Activated CD4-positive, CD25-positive, alpha-beta regulatory T cell treated with anti-CD3 and anti-CD28 coated beads, Interleukin-2, amount 50 U/mL, for 24 hours (primary cell): Measurements from ENCODE around the gene FMO4.
"Not testable (repeated sequence)": the region's sequence is repeated elsewhere in the genome, so short reads cannot be mapped to it uniquely, and the experiment has no call there.

Source experiments
- ATAC-seq, 2 donors: fragments of 150-1000 bp; cut with Tn5 transposase; one replicate each; pipeline ENCODE4 v1.10.0; 2021; ENCODE audit warnings: mild to moderate bottlenecking in 1 of 2, moderate library complexity in 1 of 2

FMO4 gene

GRCh38 chr1:171339345-171339744 lies 25.4 kb downstream of the FMO4 start:
- not testable (repeated sequence) for ATAC-seq

DNA sequence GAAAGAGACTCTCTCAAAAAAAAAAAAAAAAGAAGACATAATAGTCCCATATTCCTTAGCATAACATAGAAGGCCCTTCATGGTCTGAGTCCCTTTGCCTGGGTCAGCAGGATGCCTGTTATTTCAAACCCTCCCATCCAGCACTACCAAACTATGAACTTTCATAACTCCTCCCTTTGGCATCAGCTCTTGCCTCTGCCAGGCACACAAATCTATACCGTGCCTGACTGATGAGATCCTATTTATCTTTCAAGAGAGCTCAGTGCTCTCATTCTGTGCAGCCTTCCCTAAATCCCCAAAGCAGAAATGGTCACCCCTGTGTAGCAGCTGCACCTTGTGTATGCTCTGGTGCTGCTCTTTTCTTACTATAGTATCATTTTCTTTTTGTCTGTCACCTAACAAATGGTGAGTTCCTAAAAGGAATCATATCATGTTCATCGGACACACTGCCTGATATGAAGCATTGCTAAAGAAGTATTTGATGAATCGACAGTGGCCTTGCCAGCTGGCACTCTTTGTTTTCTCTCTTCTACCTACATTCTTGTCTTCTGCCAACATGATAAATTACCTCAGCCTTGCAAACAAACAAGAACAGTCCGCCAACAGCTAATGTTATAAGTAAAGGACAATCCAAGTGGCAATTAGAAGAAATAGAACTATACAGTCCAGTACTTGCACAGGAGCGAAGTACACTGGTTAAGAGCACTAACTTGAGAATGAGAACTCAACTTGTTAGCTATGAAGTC lies 29.9 kb downstream of the FMO4 start:
- no peak for ATAC-seq

- no peak for ATAC-seq
Observed at GRCh38 chr1:171344473-171344820, 30.5 kb downstream of the FMO4 start.

GRCh38 chr1:171345536-171345935 lies 31.6 kb downstream of the FMO4 start:
- ATAC-seq: no peak

DNA sequence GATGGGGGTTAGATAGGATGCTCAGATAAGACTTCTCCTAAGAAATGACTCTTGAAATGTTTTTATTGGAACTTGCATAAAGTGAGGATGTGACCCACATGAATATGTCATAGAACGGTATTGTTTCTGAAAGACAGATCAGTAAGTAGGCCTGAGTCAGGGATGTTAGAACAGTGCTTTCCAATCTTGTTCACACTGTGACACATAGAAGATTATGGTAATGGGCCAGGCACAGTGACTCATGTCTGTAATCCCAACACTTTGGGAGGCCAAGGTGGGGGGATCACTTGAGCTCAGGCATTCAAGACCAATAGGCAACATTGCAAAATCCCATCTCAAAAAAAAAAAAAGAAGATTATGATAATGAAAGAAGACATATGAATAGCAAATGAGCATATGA lies 32.9 kb downstream of the FMO4 start:
- no peak for ATAC-seq

DNA sequence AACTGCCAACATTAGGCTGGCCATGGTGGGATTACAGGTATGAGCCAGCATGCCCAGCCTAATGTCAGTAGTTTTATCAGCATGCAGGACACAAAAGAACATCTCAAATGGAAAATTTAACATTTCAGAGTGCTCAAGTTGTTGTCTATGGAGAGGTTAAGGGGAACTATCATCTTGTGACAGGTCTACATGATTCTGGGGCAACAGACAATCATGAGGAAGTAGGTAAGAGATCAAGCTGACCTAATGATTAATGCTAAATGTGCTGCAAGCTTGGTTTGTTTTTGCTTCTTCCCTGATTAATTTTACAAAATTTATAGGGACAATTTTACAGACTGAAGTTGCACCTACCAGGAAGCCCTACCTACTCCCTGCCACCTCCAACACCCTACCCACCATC lies 36.6 kb downstream of the FMO4 start:
- ATAC-seq: no peak

DNA sequence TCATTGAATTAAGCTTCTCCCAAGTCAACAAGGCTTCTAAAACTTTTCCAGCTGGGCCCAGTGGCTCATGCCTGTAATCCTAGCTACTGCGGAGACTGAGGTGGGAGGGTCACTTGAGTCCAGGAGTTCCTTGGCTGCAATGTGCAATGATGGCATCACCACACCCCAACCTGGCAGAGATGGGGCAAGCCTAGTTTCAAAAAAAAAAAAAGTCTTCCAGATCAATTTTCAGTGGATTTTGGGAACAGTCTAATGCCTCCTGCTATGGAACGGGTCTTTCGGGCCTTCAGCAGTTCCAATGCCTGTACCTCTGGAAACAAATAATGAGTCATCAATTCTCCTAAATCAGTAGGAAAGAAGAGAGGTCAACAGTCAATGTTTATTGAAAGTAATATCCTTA lies 38.0 kb downstream of the FMO4 start:
- no peak for ATAC-seq

DNA sequence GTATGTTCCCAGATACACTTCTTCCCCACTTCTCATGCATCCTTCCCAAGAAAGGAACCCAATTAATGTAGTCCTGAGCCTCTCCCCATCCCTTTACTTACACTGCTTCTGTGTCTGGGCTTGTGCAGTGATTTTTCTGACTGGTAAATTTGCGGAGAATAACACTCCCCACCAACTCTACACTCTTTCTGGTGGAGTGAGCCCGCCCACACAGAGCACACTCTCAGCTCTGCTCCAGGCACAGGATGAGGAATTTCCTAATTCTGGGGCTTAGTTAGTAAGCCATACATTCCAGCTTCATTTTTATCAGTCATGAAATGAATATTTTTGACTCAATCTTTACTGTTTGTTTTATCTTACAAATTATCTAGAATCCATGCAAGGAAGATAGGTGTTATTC lies 38.6 kb downstream of the FMO4 start:
- ATAC-seq: no peak

DNA sequence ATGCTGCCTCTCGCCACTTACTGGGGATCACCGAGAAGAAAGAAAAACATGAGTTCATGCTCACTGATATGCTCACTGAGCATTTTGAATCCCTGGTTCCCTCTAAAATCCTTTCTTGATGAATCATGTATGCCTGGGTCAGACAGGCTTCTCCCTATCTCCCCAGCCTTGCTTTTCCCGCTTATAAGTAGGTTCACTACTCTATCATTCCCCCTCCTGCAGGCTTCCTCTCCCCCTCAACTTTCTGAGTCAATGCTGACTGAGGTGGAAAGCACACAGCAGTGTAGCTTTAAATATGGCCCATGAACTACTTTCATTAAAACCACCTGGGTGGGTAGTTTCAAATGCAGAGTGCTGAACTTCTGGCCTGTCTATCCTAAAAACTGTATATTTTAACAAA lies 41.7 kb downstream of the FMO4 start:
- ATAC-seq: no peak

GRCh38 chr1:171357179-171357578 lies 43.2 kb downstream of the FMO4 start:
- no peak for ATAC-seq

DNA sequence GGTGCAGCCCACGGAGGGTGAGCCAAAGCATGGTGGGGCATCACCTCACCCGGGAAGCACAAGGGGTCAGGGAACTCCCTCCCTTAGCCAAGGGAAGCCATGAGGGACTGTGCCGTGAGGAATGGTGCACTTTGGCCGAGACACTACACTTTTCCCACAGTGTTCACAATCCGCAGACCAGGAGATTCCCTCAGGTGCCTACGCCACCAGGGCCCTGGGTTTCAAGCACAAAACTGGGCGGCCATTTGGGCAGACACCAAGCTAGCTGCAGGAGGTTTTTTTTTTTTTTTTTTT lies 45.3 kb downstream of the FMO4 start:
- ATAC-seq: not testable (repeated sequence)

GRCh38 chr1:171359731-171360527 lies 45.9 kb downstream of the FMO4 start:
- not testable (repeated sequence) for ATAC-seq

DNA sequence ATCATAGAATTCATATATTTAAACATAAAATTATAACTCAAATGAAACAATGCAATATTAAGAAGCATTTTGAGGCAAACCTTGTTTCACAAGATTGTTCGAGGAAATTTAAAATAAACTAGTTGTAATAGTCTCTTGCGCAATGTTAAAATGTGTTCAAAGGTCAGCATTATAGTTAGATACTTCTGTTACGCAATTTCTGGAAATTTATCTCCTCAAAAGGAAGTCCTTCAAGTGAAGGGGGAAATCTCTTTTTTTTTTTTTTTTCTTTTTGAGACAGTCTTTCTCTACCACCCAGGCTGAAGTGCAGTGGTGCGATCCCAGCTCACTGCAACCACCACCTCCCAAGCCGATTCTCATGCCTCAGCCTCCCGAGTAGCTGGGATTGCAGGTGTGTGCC lies 52.1 kb downstream of the FMO4 start:
- ATAC-seq: no peak

GRCh38 chr1:171366816-171367215 lies 52.8 kb downstream of the FMO4 start:
- ATAC-seq: no peak

- no peak for ATAC-seq
Observed at GRCh38 chr1:171367436-171367835, 53.5 kb downstream of the FMO4 start.

DNA sequence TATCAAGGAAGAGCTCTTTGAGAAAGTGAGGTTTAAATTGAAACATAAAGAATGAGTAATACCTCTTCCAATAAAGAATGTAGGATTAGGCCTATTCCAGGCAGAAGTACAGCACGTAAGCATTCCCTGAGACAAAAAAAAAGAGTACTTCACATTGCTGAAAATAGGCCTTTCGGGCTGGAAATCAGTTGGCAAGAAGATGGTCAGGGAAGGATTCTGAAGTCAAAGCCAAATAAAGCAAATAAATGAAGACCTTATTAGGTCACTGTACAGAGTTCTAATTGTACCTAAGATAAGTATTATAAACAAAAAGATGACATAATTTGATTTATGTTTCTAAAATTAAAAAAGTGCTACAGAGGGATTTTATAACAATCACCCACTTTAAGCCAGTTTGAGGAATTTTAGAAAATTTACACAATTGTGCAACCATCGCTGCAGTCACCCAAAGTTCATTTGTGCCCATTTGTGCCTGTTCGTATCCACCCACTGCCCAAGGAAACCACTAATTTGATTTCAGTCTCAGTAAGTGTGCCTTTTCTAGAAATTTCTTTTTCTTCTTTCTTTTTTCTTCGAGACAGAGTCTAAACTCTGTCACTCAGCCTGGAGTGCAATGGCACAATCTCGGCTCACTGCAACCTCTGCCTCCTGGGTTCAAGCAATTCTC lies 58.6 kb downstream of the FMO4 start:
- ATAC-seq: no peak

GRCh38 chr1:171373357-171374122 lies 59.6 kb downstream of the FMO4 start:
- not testable (repeated sequence) for ATAC-seq

GRCh38 chr1:171379846-171380245 lies 65.9 kb downstream of the FMO4 start:
- ATAC-seq: no peak

DNA sequence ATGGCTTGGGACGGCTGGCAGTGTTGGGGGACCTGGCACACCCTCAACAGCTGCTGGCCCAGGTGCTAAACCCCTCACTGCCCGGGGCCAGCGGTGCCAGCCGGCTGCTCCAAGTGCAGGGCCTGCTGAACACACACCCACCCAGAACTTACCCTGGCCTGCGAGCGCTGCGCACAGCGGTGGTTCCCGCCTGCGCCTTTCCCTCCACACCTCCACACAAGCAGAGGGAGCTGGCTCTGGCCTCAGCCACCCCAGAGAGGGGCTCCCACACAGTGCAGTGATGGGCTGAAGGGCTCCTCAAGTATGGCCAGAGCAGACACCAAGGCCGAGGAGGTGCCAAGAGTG lies 67.9 kb downstream of the FMO4 start:
- ATAC-seq: no peak

DNA sequence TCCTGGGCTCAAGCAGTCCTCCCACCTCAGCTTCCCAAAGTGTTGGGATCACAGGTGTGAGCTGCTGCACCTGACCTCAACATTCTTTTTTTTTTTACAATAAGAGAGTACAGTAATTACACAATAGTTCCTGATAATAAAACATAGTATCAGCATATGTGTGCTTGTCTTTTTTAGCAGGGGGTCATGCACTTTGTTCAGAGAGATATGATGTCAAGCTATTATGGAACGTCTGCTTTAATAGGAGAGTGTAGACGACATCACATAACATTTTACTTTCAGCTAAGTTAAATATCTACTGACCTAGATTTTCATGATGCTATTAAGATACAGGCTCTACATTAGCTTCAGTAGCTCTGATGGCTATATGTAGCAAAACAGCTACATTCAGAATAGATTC lies 70.5 kb downstream of the FMO4 start:
- no peak for ATAC-seq

GRCh38 chr1:171389171-171389570 lies 75.2 kb downstream of the FMO4 start:
- no peak for ATAC-seq

GRCh38 chr1:171390740-171391139 lies 76.8 kb downstream of the FMO4 start:
- not testable (repeated sequence) for ATAC-seq
